HT1080 (cell line): Measurements from ENCODE around the gene TVP23A. TPM values are rescaled to one million over a fixed set of nuclear protein-coding genes. Genes with fewer than 3 reads are reported as not detected.
"Not testable (repeated sequence)": the region's sequence is repeated elsewhere in the genome, so short reads cannot be mapped to it uniquely, and the experiment has no call there.

ENCODE experiments used
- DNase-seq: peaks from one replicate; pipeline ENCODE4 v3.0.0-alpha.2; 2015; ENCODE audit warnings: low read depth
- total RNA-seq: library from RNA; depleted of rRNA; stranded (reverse); fragments of >200 nt; shearing (Covaris generic); gene quantifications from 2 replicates; pipeline ENCODE4 v1.2.3, GENCODE V29; 2014

TVP23A gene
- total RNA-seq, 1 experiment from 2014 or later: not detected

- DNase-seq: no peak
Observed at GRCh38 chr16:10752843-10753523, 65.6 kb downstream of the TVP23A start.

DNA sequence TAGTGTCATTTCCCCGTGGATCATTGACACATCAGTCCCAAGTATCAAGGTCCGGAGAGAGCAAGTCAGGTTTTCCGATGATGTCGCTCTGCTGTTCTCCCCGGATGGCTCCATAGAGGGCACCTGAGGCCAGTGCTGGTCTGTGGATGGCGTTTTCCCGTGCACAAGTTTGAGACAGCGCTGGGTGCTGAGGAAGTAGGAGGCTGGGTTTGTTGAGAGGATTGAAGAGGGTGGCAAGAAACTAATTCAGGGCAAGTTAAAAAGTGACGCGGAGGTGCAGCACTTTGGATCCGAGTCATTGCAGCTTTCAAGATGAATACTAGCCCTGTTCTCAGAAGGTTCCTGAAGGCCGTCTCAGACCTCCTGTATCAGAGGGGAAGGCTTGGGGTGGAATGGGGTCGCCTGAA is 67.3 kb downstream of the TVP23A start:
- no peak for DNase-seq

DNA sequence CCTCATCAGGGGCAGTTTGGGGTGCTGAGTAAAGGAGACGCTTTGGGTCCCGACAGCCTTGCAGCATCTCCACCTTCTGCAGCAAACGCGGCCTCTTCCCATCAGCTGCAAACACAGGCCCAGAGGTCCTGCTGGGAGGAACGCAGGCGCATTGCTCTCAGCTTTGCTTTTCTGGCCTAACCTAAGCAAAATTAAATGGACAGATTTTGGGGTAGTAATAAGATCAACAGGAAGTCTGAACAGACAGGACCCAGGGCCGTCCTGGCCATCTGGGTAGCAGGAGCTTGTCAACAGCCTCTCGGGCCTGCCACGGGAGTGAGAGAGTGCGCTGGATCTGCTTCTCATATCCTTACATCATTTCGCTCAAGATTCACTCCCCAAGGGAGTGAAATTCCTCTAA is 67.8 kb downstream of the TVP23A start:
- no peak for DNase-seq

- no peak for DNase-seq
Observed at GRCh38 chr16:10745841-10746240, 72.8 kb downstream of the TVP23A start.

DNA sequence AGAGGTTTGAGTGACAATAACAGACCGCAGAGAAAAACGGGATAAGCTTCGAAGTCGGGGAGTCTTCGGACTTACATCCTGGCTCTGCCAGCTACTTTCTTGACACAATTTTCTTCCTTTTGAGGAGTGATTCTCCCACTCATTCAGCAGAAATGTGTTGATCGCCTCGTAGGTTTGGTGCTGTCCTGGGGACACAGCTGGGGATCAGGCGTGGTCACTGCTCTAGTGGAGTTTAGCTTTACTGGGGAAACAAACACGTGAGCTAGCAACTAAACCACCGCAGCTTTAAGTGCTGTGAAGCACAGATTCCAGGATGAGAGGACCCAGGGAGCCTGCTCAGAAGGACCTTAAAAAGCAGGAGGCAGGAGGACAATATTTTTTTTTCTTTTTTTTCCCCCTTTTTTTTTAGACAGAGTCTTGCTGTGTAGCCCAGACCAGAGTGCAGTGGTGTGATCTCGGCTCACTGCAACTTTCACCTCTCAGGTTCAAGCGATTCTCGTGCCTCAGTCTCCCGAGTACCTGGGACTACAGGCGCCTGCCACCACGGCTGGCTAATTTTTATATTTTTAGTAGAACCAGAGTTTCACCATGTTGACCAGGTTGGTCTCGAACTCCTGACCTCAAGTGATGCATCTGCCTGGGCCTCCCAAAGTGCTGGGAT is 74.1 kb downstream of the TVP23A start:
- DNase-seq: no peak

DNA sequence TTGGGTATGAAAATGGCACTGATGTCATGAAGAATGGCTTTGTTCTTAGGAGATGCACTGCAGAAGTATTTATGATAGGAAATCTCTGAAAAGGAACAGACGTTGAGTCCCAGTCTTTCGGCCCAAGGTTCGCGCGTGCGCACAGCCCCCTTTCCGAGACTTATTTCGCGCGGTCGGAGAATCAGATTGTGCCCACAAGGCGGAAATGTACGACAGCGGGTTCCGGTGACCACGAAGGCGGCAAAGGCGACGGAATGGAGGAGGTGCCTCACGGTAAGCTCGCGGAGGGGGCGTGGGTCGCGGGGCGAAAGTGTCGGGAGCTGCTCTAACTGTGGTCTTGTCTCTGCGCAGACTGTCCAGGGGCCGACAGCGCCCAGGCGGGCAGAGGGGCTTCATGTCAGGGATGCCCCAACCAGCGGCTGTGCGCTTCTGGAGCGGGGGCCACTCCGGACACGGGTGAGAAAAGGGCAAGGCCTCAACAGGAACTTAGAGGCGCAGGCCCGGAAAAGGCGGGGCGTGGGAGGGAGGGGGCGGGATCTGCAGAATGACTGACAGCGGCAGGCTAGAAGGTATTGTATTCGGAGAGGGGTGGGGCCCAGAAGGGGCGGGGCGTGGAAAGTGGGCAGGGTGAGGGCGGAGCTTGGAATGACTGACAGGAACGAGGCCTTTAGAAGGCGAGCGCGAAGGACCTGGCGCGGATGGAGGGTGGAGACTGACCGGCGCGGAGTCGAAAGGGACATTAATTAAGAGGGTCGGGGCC is 74.8 kb downstream of the TVP23A start, which contains the start of gene NUBP1:
Gene NUBP1, plus strand, starts transcription at position 233 of the 760 bp plus-strand sequence. Its CDS starts 22 bp downstream, at position 255.
- peak; percentile 92 for DNase-seq

- no peak for DNase-seq
Observed at GRCh38 chr16:10743227-10743609, 75.4 kb downstream of the TVP23A start.

DNA sequence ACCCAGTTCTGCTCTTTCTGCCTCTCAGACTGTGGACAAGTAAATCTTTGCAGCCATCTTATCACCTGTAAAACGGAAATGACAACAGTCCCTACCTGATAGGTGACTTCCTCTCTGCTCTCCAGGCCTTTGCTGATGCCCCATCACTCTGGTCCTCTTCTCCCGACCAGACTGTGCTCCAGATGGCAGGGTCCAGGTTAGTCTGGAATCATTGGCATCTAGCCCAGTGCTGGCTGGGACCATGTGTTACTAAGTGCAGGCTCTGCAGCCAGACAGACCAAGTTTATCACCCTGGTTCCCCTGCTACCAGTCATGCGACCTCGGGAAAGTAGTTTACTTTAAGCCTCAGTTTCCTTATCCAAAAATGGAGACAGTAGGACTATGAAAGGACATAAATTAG is 76.8 kb downstream of the TVP23A start:
- no peak for DNase-seq

DNA sequence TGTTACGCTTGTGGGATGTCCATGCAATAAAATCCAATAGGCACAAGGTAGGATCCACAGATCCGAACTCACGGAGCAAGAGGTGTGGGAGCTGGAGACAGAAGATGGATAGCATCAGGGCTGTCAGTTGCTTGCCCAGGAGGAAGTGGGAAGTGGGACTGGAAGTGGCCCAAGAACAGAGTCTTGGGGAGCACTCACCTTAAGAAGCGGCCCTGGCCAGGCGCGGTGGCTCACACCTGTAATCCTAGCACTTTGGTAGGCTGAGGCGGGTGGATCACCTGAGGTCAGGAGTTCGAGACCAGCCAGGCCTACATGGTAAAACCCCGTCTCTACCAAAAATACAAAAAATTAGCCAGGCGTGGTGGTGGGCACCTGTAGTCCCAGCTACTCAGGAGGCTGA is 77.3 kb downstream of the TVP23A start:
- not testable (repeated sequence) for DNase-seq

GRCh38 chr16:10740845-10741208 is 77.8 kb downstream of the TVP23A start:
- no peak for DNase-seq

- DNase-seq: no peak
Observed at GRCh38 chr16:10740000-10740844, 78.4 kb downstream of the TVP23A start.

DNA sequence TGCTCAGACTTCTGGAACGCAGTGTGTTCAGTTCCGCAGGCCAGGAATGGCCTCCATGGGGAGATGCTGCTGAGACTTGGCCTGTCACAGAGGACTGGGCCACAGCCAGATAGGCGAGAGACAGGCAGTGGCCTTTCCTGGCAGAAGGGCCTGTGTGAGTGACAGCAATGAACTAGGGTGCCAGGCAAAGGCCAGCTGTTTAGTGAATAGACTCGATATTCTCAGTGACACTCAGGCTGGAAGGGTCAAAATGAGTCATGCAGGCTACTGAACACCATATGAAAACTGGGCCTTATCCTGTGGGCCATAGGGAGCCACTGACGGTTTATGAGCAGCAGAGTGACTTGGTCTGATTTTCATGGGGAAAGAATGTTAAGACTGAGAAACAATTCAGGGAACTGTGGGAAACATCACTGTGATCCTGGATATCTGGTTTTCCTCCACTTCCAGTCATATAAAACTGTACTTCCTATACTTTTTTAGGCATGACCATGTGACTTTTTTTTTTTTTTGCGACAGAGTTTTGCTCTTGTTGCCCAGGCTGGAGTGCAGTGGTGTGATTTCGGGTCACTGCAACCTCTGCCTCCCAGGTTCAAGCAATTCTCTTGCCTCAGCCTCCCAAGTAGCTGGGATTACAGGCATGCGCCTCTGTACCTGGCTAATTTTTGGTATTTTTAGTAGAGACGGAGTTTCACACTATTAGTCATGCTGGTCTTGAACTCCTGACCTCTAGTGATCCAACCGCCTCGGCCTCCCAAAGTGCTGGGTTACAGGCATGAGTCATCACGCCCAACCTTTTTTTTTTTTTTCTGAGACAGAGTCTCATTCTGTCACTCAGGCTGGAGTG is 80.1 kb downstream of the TVP23A start:
- DNase-seq: peak; percentile 91

- DNase-seq: peak; percentile 62
Observed at GRCh38 chr16:10737068-10737625, 81.4 kb downstream of the TVP23A start.

- no peak for DNase-seq
Observed at GRCh38 chr16:10731790-10732189, 86.8 kb downstream of the TVP23A start.

- peak; percentile 76 for DNase-seq
Observed at GRCh38 chr16:10729104-10730048, 89.2 kb downstream of the TVP23A start.

DNA sequence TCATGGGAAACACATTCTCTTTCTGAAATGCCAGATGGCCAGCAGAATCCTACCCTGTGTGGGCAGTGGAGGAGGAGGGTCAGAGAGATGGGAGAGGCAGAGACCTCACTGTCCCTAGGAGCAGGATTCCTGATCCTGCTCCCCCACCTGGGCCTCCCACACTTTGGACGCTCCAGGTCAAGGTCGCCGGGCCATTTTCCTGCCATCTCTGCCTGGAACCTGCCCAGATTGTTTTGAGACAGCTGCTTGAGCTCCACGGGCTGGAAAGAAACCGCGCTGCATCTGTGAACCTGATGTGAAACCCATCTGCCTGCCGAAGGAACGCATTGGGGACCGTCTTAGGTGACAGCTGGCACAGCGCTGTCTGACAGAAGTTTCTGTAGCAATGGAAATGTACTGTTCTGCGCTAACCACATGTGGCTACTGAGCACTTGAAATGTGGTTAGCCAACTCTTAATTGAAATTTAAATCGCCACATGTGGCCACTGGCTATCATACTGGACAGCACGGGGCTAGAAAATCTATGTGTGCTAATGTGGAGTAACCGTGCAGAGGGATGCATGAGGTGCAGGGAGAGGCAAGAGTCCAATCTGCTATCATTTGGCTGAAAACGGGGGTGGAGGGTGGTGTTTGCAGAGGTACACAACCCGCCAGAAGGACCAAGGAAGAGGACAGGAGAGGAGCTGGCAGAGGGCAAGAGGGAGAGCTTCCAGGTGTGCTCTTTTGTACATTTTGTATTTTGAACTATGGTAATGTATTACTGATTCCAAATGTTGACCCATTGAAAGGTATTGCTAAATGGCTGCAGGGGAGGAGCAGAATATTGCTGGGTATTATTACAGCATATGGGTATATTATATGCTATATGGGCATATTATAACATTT is 90.3 kb downstream of the TVP23A start:
- DNase-seq: no peak
